T-cell (primary cell): Measurements from ENCODE around the gene CELF4. TPM values are rescaled to one million over a fixed set of nuclear protein-coding genes. Genes with fewer than 3 reads are reported as not detected.

Source experiments
- ATAC-seq, 4 experiments: fragments of 200-7000 bp in 3 of 4; fragments of 150-1000 bp in 1 of 4; cut with Tn5 transposase; replicated peaks in 1 of 4; 1 replicate in 3 of 4; 2 replicates in 1 of 4; pipeline ENCODE4 v1.10.0; 2021; ENCODE audit warnings: moderate library complexity in 3 of 4, mild to moderate bottlenecking in 2 of 4, moderate number of reproducible peaks in 1 of 4
- CTCF ChIA-PET, 2 donors: fragments of 300-600 bp; sonication (Branson Sonifier 250); formaldehyde crosslinking; loops; one replicate each; lab custom pipeline; 2022; ENCODE audit warnings: antibody characterized with exemption in 2 of 2; lab: Charles Lee
- POLR2A ChIA-PET, 2 donors: fragments of 300-600 bp; sonication (Branson Sonifier 250); formaldehyde crosslinking; loops; one replicate each; lab custom pipeline; 2022; ENCODE audit warnings: antibody characterized with exemption in 2 of 2; lab: Charles Lee
- DNase-seq, 35 experiments: peaks; one replicate each; pipeline versions ENCODE4 v3.0.0 to v3.0.0-alpha.2; 2013 to 2023
- H3K27ac ChIP-seq: one replicate; pipeline ENCODE4 v1.5.1; 2013; ENCODE audit warnings: low read length
- H3K27me3 ChIP-seq, 2 experiments: replicated peaks in 1 of 2; 1 replicate in 1 of 2; 2 replicates in 1 of 2; pipeline versions ENCODE4 v1.6.1 to v1.7.0; 2013; ENCODE audit warnings: low read length in 1 of 2, mixed read lengths in 1 of 2; ENCODE audit not compliant: control insufficient read depth in 2 of 2, insufficient read depth in 2 of 2; ENCODE audit errors: extremely low read depth in 1 of 2
- H3K36me3 ChIP-seq, 2 donors: 1 replicate in 1 of 2; 2 replicates in 1 of 2; pipeline versions ENCODE4 v1.6.1 to v1.7.0; 2013; ENCODE audit warnings: low read length in 1 of 2; ENCODE audit not compliant: control insufficient read depth in 2 of 2, insufficient read depth in 1 of 2; ENCODE audit errors: extremely low read depth in 1 of 2
- H3K4me1 ChIP-seq, 2 experiments: 1 replicate in 1 of 2; 2 replicates in 1 of 2; pipeline versions ENCODE4 v1.6.1 to v1.7.0; 2013; ENCODE audit warnings: low read length in 2 of 2, mixed read lengths in 1 of 2; ENCODE audit not compliant: insufficient read depth in 2 of 2, control insufficient read depth in 1 of 2; ENCODE audit errors: extremely low read depth in 1 of 2
- H3K4me3 ChIP-seq, 2 donors: 1 replicate in 1 of 2; 2 replicates in 1 of 2; pipeline versions ENCODE4 v1.5.1 to v1.7.0; 2013; ENCODE audit warnings: mild to moderate bottlenecking in 2 of 2, low read length in 1 of 2, moderate library complexity in 1 of 2; ENCODE audit not compliant: control insufficient read depth in 1 of 2; ENCODE audit errors: extremely low read depth in 1 of 2
- H3K9me3 ChIP-seq: 2 replicates; pipeline ENCODE4 v1.7.0; 2013
- H3K27ac Mint-ChIP-seq, 2 donors: one replicate each; pipeline ENCODE4 v1.8.0; 2020 to 2021; ENCODE audit warnings: mild to moderate bottlenecking in 2 of 2, mixed read lengths in 2 of 2
- H3K27me3 Mint-ChIP-seq, 2 donors: one replicate each; pipeline ENCODE4 v1.8.0; 2021 to 2022; ENCODE audit warnings: mixed read lengths in 2 of 2
- H3K36me3 Mint-ChIP-seq: one replicate; pipeline ENCODE4 v1.8.0; 2021; ENCODE audit warnings: mixed read lengths
- H3K4me1 Mint-ChIP-seq, 3 donors: one replicate each; pipeline ENCODE4 v1.8.0; 2020 to 2022; ENCODE audit warnings: mixed read lengths in 3 of 3, mild to moderate bottlenecking in 1 of 3
- H3K4me3 Mint-ChIP-seq, 3 donors: one replicate each; pipeline ENCODE4 v1.8.0; 2020 to 2022; ENCODE audit warnings: mild to moderate bottlenecking in 3 of 3, mixed read lengths in 3 of 3, moderate library complexity in 3 of 3
- H3K9me3 Mint-ChIP-seq, 3 donors: one replicate each; pipeline ENCODE4 v1.8.0; 2020 to 2022; ENCODE audit warnings: mixed read lengths in 3 of 3
- WGBS: methylation state at CpG from one replicate; pipeline ENCODE4 v1.1.5; 2013; ENCODE audit warnings: missing lambda C conversion rate; ENCODE audit not compliant: insufficient coverage; 5-methylcytosine and 5-hydroxymethylcytosine counted together
- total RNA-seq, 35 experiments: library from RNA in 6 of 35; stranded (reverse) in 6 of 35; fragments of 120-200 nt in 1 of 35; gene quantifications; one replicate each; pipeline versions ENCODE4 v1.2.1 to v1.2.4 and lab custom pipeline; 2013 to 2026

Gene CELF4
- total RNA-seq, 5 donors from 2014 or later (not counting 1 experiment from before 2014, with no cell fraction given) = not detected

DNA sequence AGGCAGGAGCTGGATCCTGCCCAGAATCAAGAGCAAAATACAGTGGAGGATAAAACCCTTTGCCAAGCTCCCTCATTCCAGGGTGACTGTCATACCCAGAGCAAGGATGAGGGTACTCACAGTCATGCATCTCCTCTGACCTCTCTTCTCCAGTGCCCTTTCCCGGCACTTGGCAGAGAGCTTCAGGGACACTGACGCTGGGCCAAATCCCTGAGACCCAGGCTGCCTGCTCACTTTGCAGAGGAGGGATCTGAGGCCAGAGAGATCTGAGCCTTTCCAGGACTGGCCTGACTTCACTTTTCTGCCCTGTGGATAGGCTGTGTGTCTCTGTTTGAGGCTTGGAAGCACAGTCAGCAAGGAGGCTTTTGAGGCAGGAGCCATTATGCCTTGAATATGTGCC lies 330.0 kb downstream of the CELF4 start:
- Histone ChIP-seq H3K36me3 (no peaks in the 10 kb centered on the region), H3K4me3 (no peak overlapping the region), H3K27ac (no peak overlapping the region), H3K9me3 (no peaks in the 10 kb centered on the region), H3K4me1 (no peaks in the 10 kb centered on the region), H3K27me3 (peaks cover 0 to 3% of the 10 kb centered on the region in 2 experiments)
- no peaks in the 10 kb centered on the region for H3K27me3 Mint-ChIP-seq
- ATAC-seq (no peak), DNase-seq (no peak)
- H3K27ac Mint-ChIP-seq = no peak overlapping the region
- POLR2A ChIA-PET = interaction anchor here in 1 of 2 donors (0.5 kb wide), 1 partner anchor 195 kb away, joined by 10 read pairs; no protein-coding TSS in a partner anchor
- no peaks in the 10 kb centered on the region for H3K4me1 Mint-ChIP-seq
- no peak overlapping the region for H3K4me3 Mint-ChIP-seq
- no peaks in the 10 kb centered on the region for H3K36me3 Mint-ChIP-seq
- CTCF ChIA-PET = no interaction called here
- 100% methylated on average over 2 of the region's 2 CpGs for WGBS
- H3K9me3 Mint-ChIP-seq = no peaks in the 10 kb centered on the region

DNA sequence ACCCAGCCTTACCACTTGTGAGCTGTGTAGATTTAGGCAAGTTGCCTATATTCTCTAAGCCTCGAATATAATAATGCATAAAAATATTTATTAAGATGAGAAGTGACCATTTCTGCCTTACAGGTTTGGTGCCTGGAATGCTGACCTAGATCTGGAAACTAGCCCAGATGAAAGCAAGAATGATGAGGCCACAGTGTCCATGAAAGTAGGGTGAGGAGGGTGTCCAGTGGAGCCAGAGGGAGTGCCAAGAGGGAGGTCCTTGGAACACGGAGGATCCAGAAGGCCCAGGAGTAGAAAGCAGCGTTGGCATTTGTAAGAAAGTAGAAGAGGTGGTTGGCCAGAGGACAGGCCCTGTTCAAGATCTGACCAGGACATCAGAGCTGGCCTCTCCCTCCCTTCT lies 334.3 kb downstream of the CELF4 start:
- Mint-ChIP-seq H3K27ac (no peak overlapping the region), H3K4me3 (no peak overlapping the region), H3K36me3 (peaks cover 16% of the 10 kb centered on the region), H3K9me3 (peaks cover 0 to 4% (median 0%) of the 10 kb centered on the region in 3 donors), H3K4me1 (no peaks in the 10 kb centered on the region), H3K27me3 (no peaks in the 10 kb centered on the region)
- H3K9me3 ChIP-seq = no peaks in the 10 kb centered on the region
- no peaks in the 10 kb centered on the region for H3K4me1 ChIP-seq
- no CpG with 5 or more reads among the region's 3 CpGs for WGBS
- DNase-seq = no peak
- POLR2A ChIA-PET = no interaction called here
- H3K4me3 ChIP-seq = no peak overlapping the region
- CTCF ChIA-PET = no interaction called here
- no peak overlapping the region for H3K27ac ChIP-seq
- no peak for ATAC-seq
- no peaks in the 10 kb centered on the region for H3K27me3 ChIP-seq
- no peaks in the 10 kb centered on the region for H3K36me3 ChIP-seq

DNA sequence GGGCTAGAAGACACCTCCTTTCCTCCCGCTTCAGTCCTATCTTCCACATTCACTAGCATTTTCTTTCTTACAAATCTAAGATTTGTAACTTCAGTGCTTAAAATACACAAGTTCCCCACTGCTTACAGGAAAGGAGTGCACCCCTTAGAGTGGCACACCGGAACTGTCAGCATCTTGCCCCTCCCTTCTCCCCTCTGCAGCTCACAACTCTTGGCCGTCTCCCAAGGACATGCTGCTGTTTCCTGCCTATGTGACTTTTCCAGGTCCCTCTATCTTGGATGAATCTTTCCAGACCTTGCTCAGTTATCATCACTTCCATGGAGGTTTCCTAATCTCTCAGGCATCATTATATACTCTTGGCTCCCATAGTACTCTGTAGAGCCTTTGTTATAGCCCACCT lies 334.8 kb downstream of the CELF4 start:
- H3K27me3 Mint-ChIP-seq = no peaks in the 10 kb centered on the region
- Histone ChIP-seq H3K9me3 (no peaks in the 10 kb centered on the region), H3K27ac (no peak overlapping the region), H3K4me1 (no peaks in the 10 kb centered on the region), H3K36me3 (no peaks in the 10 kb centered on the region), H3K4me3 (no peak overlapping the region), H3K27me3 (no peaks in the 10 kb centered on the region)
- DNase-seq (no peak), ATAC-seq (no peak)
- peaks cover 0 to 4% (median 0%) of the 10 kb centered on the region in 3 donors for H3K9me3 Mint-ChIP-seq
- ChIA-PET CTCF (no interaction called here), POLR2A (no interaction called here)
- no peaks in the 10 kb centered on the region for H3K4me1 Mint-ChIP-seq
- H3K27ac Mint-ChIP-seq = no peak overlapping the region
- WGBS = 76% methylated on average over 3 of the region's 3 CpGs
- H3K4me3 Mint-ChIP-seq = no peak overlapping the region
- peaks cover 21% of the 10 kb centered on the region for H3K36me3 Mint-ChIP-seq

DNA sequence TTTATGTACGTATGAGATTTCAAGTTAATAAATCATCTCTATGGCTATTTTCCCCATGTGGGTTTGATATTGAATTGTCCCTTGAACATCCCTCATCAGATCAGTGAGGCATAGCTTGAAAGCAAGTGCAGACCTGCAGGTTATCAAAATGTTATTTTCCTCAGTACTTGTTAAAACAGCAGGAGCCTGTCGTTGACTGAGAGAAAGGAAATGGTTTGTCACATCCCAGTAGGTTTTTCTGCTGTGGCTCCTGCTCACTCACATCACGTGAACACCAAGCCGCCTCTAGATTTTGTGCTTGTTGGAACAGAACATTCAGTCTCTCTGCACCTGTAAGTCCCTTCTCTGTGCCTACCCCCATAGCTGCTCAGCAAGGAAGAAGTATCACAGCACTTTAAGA lies 340.3 kb downstream of the CELF4 start:
- peaks cover 0 to 4% (median 0%) of the 10 kb centered on the region in 3 donors for H3K9me3 Mint-ChIP-seq
- CTCF ChIA-PET = interaction anchor here in 1 of 2 donors (0.6 kb wide), 1 partner anchor 20 kb away, joined by 3 read pairs; no protein-coding TSS in a partner anchor
- POLR2A ChIA-PET = interaction anchor here in 1 of 2 donors (0.6 kb wide), 1 partner anchor 1525 kb away, joined by 6 read pairs; no protein-coding TSS in a partner anchor
- DNase-seq (no peak), ATAC-seq (no peak)
- WGBS = 82% methylated on average over 2 of the region's 4 CpGs
- H3K27me3 Mint-ChIP-seq = no peaks in the 10 kb centered on the region
- no peaks in the 10 kb centered on the region for H3K9me3 ChIP-seq
- H3K4me3 Mint-ChIP-seq = no peak overlapping the region
- H3K36me3 ChIP-seq = no peaks in the 10 kb centered on the region
- H3K27ac ChIP-seq = no peak overlapping the region
- H3K4me1 Mint-ChIP-seq = no peaks in the 10 kb centered on the region
- no peak overlapping the region for H3K4me3 ChIP-seq
- peaks cover 55% of the 10 kb centered on the region for H3K36me3 Mint-ChIP-seq
- no peak overlapping the region for H3K27ac Mint-ChIP-seq
- no peaks in the 10 kb centered on the region for H3K4me1 ChIP-seq
- no peaks in the 10 kb centered on the region for H3K27me3 ChIP-seq

DNA sequence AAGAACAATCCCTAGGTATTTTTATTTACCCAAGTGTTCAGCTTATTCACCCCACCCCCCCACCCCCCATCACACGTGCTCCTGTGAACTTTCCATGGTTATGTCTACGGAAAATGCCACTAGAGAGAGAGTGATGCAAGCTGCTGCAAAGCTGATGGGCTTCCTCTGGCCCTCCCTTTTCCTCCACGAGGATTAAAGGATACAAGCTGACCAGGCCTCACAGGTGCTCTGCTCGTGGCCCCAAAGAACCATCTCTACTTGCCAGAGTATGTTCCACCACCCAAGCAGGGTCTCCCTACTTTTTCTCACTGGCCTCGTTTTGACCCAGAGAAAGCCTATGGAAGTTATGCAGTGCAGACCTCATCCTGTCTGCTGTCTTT lies 342.6 kb downstream of the CELF4 start:
- 67% methylated on average over 2 of the region's 5 CpGs for WGBS
- CTCF ChIA-PET = no interaction called here
- DNase-seq (no peak), ATAC-seq (no peak)
- Mint-ChIP-seq H3K27me3 (no peaks in the 10 kb centered on the region), H3K36me3 (peaks cover 53% of the 10 kb centered on the region), H3K27ac (no peak overlapping the region), H3K4me1 (peaks cover 0 to 4% (median 2%) of the 10 kb centered on the region in 3 donors), H3K4me3 (no peak overlapping the region), H3K9me3 (peaks cover 0 to 4% (median 0%) of the 10 kb centered on the region in 3 donors)
- no peak overlapping the region for H3K27ac ChIP-seq
- no peaks in the 10 kb centered on the region for H3K9me3 ChIP-seq
- H3K4me3 ChIP-seq = no peak overlapping the region
- POLR2A ChIA-PET = no interaction called here
- H3K4me1 ChIP-seq = no peaks in the 10 kb centered on the region
- no peaks in the 10 kb centered on the region for H3K27me3 ChIP-seq
- H3K36me3 ChIP-seq = no peaks in the 10 kb centered on the region

DNA sequence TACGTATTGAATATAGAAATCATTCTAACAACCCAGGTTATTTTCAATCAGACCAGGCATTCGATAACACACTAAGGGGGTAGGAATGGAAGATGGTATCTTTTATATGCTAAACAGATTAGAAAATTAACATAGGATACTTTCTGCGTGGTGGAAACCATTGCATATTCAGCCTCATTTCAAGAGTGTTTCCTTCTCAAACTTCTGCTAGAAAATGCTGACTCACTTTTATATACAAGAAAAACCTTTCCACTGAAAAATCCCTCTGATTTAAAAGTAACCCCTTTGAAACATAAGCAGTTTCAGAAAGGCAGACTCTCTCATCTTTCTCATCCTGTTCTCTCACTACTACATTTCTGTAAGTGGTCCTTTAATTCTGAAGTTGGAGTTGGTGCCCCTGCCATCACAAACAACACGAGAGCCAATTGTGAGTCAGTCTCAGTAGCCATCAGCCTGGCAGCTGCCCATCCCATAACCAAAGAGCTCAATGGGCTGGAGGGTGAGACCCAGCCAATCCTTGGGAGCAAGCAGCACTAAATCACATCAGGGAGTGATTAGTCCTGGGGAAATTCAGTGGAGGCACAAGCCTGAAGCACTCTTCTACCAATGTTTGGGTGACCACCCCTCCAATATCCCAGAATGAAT lies 343.1 kb downstream of the CELF4 start:
- WGBS = no CpG with 5 or more reads among the region's 4 CpGs
- H3K36me3 Mint-ChIP-seq = peaks cover 50% of the 10 kb centered on the region
- Histone ChIP-seq H3K4me3 (no peak overlapping the region), H3K36me3 (no peaks in the 10 kb centered on the region), H3K27ac (no peak overlapping the region), H3K4me1 (no peaks in the 10 kb centered on the region), H3K9me3 (no peaks in the 10 kb centered on the region), H3K27me3 (no peaks in the 10 kb centered on the region)
- no peak for ATAC-seq
- H3K4me3 Mint-ChIP-seq = no peak overlapping the region
- no peak overlapping the region for H3K27ac Mint-ChIP-seq
- H3K4me1 Mint-ChIP-seq = peaks cover 0 to 4% (median 2%) of the 10 kb centered on the region in 3 donors
- no peaks in the 10 kb centered on the region for H3K27me3 Mint-ChIP-seq
- no peaks in the 10 kb centered on the region for H3K9me3 Mint-ChIP-seq
- CTCF ChIA-PET = no interaction called here
- POLR2A ChIA-PET = no interaction called here
- no peak for DNase-seq
